Left ventricle myocardium inferior (tissue), 1 donor: ENCODE measurements around the gene KCNRG. TPM values are rescaled to one million over a fixed set of nuclear protein-coding genes. Genes with fewer than 3 reads are reported as not detected.
A peak's percentile ranks its signal among the peaks of the same experiment; 100 is the strongest.

Source experiments
- DNase-seq: peaks from one replicate; pipeline ENCODE4 v3.0.0-alpha.2; 2020
- H3K27ac ChIP-seq: fragments of 200-600 bp; replicated peaks from 2 replicates; pipeline ENCODE4 v1.8.0; 2021
- H3K27me3 ChIP-seq: fragments of 200-600 bp; 2 replicates; pipeline ENCODE4 v1.8.0; 2021; ENCODE audit warnings: low read depth
- H3K36me3 ChIP-seq: fragments of 200-600 bp; 2 replicates; pipeline ENCODE4 v1.8.0; 2021
- H3K4me1 ChIP-seq: fragments of 200-600 bp; 2 replicates; pipeline ENCODE4 v1.8.0; 2021
- H3K4me3 ChIP-seq: fragments of 200-600 bp; 2 replicates; pipeline ENCODE4 v1.8.0; 2021; ENCODE audit warnings: mild to moderate bottlenecking, moderate library complexity
- H3K9me3 ChIP-seq: fragments of 200-600 bp; replicated peaks from 2 replicates; pipeline ENCODE4 v1.8.0; 2021
- intact Hi-C: fragments of 100-400 bp; cut with micrococcal nuclease; formaldehyde crosslinking; loops from one replicate; pipeline ENCODE4 v1.11.0; 2022
- total RNA-seq: library from RNA; stranded (reverse); fragmentation: NEBNext Ultra II Directional; extraction: Animal tissue kit (Norgen Biotek cat#: 25700); gene quantifications from one replicate; pipeline ENCODE4 v1.2.1, GENCODE V29; 2021
- TF ChIP-seq, protein P1 (sequence below): fragments of 200-600 bp; IDR thresholded peaks from 2 replicates; pipeline ENCODE4 v1.8.0; 2021; ENCODE audit warnings: antibody characterized with exemption, mild to moderate bottlenecking, borderline replicate concordance
- donor health status: DM: no; HTN: yes; CAD: no; lungs with severe emphysema.

The KCNRG gene
- total RNA-seq, 1 donor from 2014 or later: not detected

DNA sequence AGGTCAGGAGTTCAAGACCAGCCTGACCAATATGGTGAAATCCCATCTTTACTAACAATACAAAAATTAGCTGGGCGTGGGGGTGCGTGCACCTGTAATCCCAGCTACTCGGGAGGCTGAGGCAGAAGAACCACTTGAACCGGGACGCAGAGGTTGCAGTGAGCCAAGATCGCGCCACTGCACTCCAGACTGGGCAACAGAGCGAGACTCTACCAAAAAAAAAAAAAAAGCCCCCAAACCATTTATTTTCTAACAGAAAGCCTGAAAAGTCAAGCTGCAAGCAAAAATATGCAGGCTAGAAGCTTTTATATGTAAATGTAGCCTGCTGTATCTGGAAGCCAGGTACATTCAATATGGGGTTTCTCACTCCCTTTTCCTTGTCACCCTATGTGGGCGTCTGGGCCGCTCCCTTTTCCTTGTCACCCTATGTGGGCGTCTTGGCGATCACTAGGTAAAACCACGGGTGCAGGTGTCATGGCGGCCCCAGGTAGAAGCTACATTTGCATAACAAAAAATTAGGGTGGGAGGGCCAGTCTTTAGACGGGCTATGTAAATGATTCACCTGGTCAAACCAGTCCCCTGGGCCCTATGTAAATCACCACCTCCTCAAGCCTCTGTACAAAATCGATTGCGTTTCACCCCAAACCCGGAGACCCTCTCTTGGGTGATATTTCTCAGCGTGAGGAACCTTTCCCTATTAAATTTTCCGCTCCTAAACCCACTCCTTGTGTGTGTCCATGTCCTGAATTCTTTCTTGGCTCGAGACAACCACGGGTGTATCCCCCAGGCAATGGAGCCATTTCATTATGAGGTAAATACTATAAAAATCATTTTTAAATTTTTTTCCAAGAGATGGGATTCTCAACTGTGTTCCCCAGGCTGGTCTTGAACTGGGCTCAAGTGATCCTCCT is 16.3 kb upstream of the KCNRG start:
- TF ChIP-seq, protein P1, sequence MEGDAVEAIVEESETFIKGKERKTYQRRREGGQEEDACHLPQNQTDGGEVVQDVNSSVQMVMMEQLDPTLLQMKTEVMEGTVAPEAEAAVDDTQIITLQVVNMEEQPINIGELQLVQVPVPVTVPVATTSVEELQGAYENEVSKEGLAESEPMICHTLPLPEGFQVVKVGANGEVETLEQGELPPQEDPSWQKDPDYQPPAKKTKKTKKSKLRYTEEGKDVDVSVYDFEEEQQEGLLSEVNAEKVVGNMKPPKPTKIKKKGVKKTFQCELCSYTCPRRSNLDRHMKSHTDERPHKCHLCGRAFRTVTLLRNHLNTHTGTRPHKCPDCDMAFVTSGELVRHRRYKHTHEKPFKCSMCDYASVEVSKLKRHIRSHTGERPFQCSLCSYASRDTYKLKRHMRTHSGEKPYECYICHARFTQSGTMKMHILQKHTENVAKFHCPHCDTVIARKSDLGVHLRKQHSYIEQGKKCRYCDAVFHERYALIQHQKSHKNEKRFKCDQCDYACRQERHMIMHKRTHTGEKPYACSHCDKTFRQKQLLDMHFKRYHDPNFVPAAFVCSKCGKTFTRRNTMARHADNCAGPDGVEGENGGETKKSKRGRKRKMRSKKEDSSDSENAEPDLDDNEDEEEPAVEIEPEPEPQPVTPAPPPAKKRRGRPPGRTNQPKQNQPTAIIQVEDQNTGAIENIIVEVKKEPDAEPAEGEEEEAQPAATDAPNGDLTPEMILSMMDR: no peak
- intact Hi-C loops: no loop called here
- H3K4me1 ChIP-seq: peaks cover 83% of the 10 kb centered on the region
- peak overlapping the region; percentile 91 for H3K4me3 ChIP-seq
- H3K27me3 ChIP-seq: no peaks in the 10 kb centered on the region
- no peak overlapping the region for H3K27ac ChIP-seq
- no peak for DNase-seq
- no peaks in the 10 kb centered on the region for H3K9me3 ChIP-seq
- peaks cover 47% of the 10 kb centered on the region for H3K36me3 ChIP-seq

DNA sequence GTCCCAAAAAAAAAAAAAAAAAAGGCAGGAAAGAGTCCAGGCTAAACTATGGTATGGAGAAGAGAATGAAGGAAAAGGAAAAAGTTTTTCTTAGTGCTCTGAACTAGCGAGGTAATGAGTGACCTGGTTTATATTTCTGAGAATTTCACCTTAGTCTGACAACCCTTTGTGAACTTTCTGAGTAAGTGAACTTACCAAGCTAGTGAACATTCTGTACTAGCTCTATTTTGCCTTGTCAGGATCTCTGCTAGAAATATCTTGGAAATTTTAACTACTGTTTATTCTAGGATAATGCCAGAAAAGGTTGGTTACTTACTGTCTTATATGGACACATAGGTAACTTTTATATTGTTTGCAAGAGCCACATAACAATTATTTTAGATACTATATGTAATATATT is 14.0 kb upstream of the KCNRG start:
- intact Hi-C loops: no loop called here
- Histone ChIP-seq H3K4me3 (peak overlapping the region; percentile 15), H3K9me3 (no peaks in the 10 kb centered on the region), H3K36me3 (peaks cover 60% of the 10 kb centered on the region), H3K4me1 (peaks cover 83% of the 10 kb centered on the region), H3K27ac (peak overlapping the region; percentile 29), H3K27me3 (no peaks in the 10 kb centered on the region)
- TF ChIP-seq, protein P1: no peak
- DNase-seq: no peak

DNA sequence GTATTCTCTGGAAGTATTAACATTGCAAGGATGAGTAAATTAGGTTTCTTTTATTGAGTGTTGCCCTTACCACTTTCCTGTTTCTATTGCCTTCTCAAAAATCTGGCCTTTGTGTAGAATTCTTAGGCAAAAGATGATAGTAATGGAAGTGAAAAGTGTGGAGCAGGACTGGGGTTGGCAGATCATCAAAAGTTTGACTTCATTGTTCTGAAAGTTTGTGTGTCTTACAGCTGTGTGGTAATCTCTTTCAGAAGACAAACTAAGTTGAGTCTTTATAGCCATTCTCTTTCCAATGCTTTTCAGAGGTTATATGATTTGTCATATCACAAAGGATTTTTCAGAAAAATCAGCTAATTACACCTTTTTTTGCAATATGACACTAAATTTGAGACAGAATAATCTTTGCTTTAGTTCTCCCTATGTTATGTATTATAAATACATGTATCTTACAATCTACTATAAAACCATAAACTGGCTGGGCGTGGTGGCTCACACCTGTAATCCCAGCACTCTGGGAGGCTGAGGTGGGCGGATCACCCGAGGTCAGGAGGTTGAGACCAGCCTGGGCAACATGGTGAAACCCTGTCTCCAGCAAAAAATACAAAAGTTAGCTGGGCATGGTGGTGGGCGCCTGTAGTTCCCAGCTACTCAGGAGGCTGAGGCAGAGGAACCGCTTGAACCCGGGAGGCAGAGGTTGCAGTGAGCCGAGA is 8.7 kb upstream of the KCNRG start:
- H3K36me3 ChIP-seq: peaks cover 43% of the 10 kb centered on the region
- TF ChIP-seq, protein P1: no peak
- intact Hi-C loops: no loop called here
- no peaks in the 10 kb centered on the region for H3K27me3 ChIP-seq
- no peak overlapping the region for H3K4me3 ChIP-seq
- H3K4me1 ChIP-seq: peaks cover 47% of the 10 kb centered on the region
- H3K27ac ChIP-seq: no peak overlapping the region
- no peaks in the 10 kb centered on the region for H3K9me3 ChIP-seq
- no peak for DNase-seq

DNA sequence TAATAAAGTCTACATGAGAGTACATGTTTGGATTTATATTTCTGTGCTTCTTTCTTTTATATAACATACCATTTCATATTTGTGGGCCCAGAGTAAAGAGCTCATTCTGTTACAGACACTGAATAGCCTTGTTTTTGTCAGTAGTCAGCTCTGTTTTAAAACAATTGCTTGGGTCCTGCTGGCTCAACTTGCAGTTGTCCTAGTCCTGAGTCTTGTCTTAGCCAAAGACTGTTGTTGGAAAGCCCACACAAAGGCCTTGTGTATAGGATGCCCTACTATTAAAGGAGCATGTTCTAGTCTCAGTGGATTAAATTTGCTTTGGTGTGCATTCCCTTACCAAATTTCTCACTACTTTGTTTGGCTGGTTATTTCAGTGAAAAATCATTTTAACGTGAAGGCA is 3.8 kb upstream of the KCNRG start:
- intact Hi-C loops: no loop called here
- Histone ChIP-seq H3K4me1 (peaks cover 38% of the 10 kb centered on the region), H3K27ac (no peak overlapping the region), H3K4me3 (no peak overlapping the region), H3K36me3 (peaks cover 33% of the 10 kb centered on the region), H3K9me3 (no peaks in the 10 kb centered on the region), H3K27me3 (no peaks in the 10 kb centered on the region)
- TF ChIP-seq, protein P1: no peak
- no peak for DNase-seq

DNA sequence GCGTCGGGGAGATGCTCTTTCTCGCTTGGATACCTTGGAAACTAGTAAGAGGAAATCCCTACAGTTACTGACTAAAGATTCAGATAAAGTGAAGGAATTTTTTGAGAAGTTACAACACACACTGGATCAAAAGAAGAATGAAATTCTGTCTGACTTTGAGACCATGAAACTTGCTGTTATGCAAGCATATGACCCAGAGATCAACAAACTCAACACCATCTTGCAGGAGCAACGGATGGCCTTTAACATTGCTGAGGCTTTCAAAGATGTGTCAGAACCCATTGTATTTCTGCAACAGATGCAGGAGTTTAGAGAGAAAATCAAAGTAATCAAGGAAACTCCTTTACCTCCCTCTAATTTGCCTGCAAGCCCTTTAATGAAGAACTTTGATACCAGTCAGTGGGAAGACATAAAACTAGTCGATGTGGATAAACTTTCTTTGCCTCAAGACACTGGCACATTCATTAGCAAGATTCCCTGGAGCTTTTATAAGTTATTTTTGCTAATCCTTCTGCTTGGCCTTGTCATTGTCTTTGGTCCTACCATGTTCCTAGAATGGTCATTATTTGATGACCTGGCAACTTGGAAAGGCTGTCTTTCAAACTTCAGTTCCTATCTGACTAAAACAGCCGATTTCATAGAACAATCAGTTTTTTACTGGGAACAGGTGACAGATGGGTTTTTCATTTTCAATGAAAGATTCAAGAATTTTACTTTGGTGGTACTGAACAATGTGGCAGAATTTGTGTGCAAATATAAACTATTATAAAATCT is 2.7 kb upstream of the KCNRG start:
- TF ChIP-seq, protein P1: no peak
- Histone ChIP-seq H3K27me3 (no peaks in the 10 kb centered on the region), H3K4me3 (no peak overlapping the region), H3K27ac (no peak overlapping the region), H3K9me3 (no peaks in the 10 kb centered on the region), H3K4me1 (peaks cover 47% of the 10 kb centered on the region), H3K36me3 (peaks cover 33% of the 10 kb centered on the region)
- intact Hi-C loops: no loop called here
- DNase-seq: no peak
